ENCODE data around the gene CHRNB1.

- TF ChIP-seq POLR2A (IDR thresholded peaks at IDR 0.05) (no peak), CTCF (IDR thresholded peaks at IDR 0.05) (no peak), EP300 (IDR thresholded peaks at IDR 0.05) (no peak)
These were observed 19.2 kb downstream of the CHRNB1 start for GRCh38 chr17:7464081-7464480.

Data from tibial nerve (tissue), 4 donors.